HEK293T (cell line): Measurements from ENCODE around the gene USP33.

ENCODE experiments used
- FOXA1 ChIP-seq: fragments of 450-650 bp; IDR thresholded peaks from 2 replicates; pipeline ENCODE4 v1.6.1; 2016; ENCODE audit warnings: mild to moderate bottlenecking
- FOXM1 ChIP-seq: fragments of 450-650 bp; IDR thresholded peaks from 2 replicates; pipeline ENCODE4 v1.6.1; 2017; ENCODE audit warnings: mild to moderate bottlenecking, borderline replicate concordance
- LEF1 ChIP-seq: fragments of 450-650 bp; IDR thresholded peaks from 2 replicates; pipeline ENCODE4 v1.6.1; 2017; ENCODE audit warnings: mild to moderate bottlenecking, borderline replicate concordance
- SUZ12 ChIP-seq: fragments of 450-650 bp; IDR thresholded peaks from 2 replicates; pipeline ENCODE4 v1.6.1; 2016; ENCODE audit warnings: mild to moderate bottlenecking
- TARDBP ChIP-seq: fragments of 450-650 bp; IDR thresholded peaks from 2 replicates; pipeline ENCODE4 v1.6.1; 2016

- TF ChIP-seq FOXA1 (no peak), SUZ12 (no peak), FOXM1 (no peak), LEF1 (no peak), TARDBP (no peak)
Measured at GRCh38 chr1:77652970-77653516, 106.6 kb downstream of the USP33 start.
